B cell (primary cell): Measurements from ENCODE around the gene ZNF608. TPM values are rescaled to one million over a fixed set of nuclear protein-coding genes. Genes with fewer than 3 reads are reported as not detected.
A peak's percentile ranks its signal among the peaks of the same experiment; 100 is the strongest.

Experiments used
- ATAC-seq: fragments of 200-7000 bp; cut with Tn5 transposase; one replicate; pipeline ENCODE4 v1.10.0; 2021; ENCODE audit warnings: low read depth, mild to moderate bottlenecking, moderate number of reproducible peaks, moderate library complexity
- CTCF ChIA-PET: fragments of 350-600 bp; sonication (Branson Sonifier 250); formaldehyde crosslinking; loops from one replicate; lab custom pipeline; 2021; ENCODE audit warnings: antibody characterized with exemption, inconsistent platforms; lab: Charles Lee
- POLR2A ChIA-PET: fragments of 350-600 bp; sonication (Branson Sonifier 250); formaldehyde crosslinking; loops from one replicate; lab custom pipeline; 2021; ENCODE audit warnings: antibody characterized with exemption; lab: Charles Lee
- DNase-seq: peaks from one replicate; pipeline ENCODE4 v3.0.0; 2013
- H2AFZ ChIP-seq: 2 replicates; pipeline ENCODE4 v1.6.1; 2012; ENCODE audit warnings: mild to moderate bottlenecking, low read depth, low read length; ENCODE audit not compliant: insufficient read depth, poor library complexity, severe bottlenecking
- H3K27ac ChIP-seq, 2 donors: 1 replicate in 1 of 2; 2 replicates in 1 of 2; pipeline ENCODE4 v1.5.1; 2012 to 2013; ENCODE audit warnings: low read length in 2 of 2, mild to moderate bottlenecking in 2 of 2, moderate library complexity in 1 of 2
- H3K27me3 ChIP-seq, 4 experiments: fragments of 200-600 bp in 1 of 4; sonication (generic) in 1 of 4; replicated peaks in 1 of 4; 1 replicate in 2 of 4; 2 replicates in 2 of 4; pipeline versions ENCODE4 v1.6.1 to v1.7.0; 2013 to 2016; ENCODE audit warnings: low read length in 3 of 4, mild to moderate bottlenecking in 2 of 4, mixed read lengths in 1 of 4, moderate library complexity in 1 of 4; ENCODE audit not compliant: insufficient read depth in 4 of 4, control insufficient read depth in 3 of 4; ENCODE audit errors: control extremely low read depth in 1 of 4
- H3K36me3 ChIP-seq, 2 experiments: replicated peaks in 1 of 2; 1 replicate in 1 of 2; 2 replicates in 1 of 2; pipeline versions ENCODE4 v1.6.1 to v1.7.1; 2013; ENCODE audit warnings: low read length in 1 of 2; ENCODE audit not compliant: insufficient read depth in 2 of 2, control insufficient read depth in 1 of 2; ENCODE audit errors: control extremely low read depth in 1 of 2, extremely low read depth in 1 of 2
- H3K4me1 ChIP-seq, 2 donors: fragments of 200-600 bp in 1 of 2; sonication (generic) in 1 of 2; 1 replicate in 1 of 2; 2 replicates in 1 of 2; pipeline versions ENCODE4 v1.5.1 to v1.6.1; 2013 to 2017; ENCODE audit warnings: low read length in 2 of 2; ENCODE audit not compliant: control insufficient read depth in 2 of 2, insufficient read depth in 2 of 2
- H3K4me2 ChIP-seq: replicated peaks from 2 replicates; pipeline ENCODE3; 2012; ENCODE audit warnings: mild to moderate bottlenecking, low read depth, low read length; ENCODE audit not compliant: poor library complexity, severe bottlenecking
- H3K4me3 ChIP-seq, 5 experiments: fragments of 200-600 bp in 1 of 5; sonication (generic) in 1 of 5; 1 replicate in 3 of 5; 2 replicates in 2 of 5; pipeline versions ENCODE4 v1.5.1 to v1.7.0; 2011 to 2016; ENCODE audit warnings: low read length in 4 of 5, mild to moderate bottlenecking in 4 of 5, low read depth in 2 of 5, control low read depth in 1 of 5, moderate library complexity in 1 of 5; ENCODE audit not compliant: insufficient read depth in 1 of 5; ENCODE audit errors: control extremely low read depth in 1 of 5, extremely low read depth in 1 of 5
- H3K79me2 ChIP-seq: fragments of 200-600 bp; sonication (generic); one replicate; pipeline ENCODE4 v1.6.0; 2016; ENCODE audit warnings: low read length; ENCODE audit not compliant: control insufficient read depth, insufficient read depth
- H3K9ac ChIP-seq: fragments of 200-600 bp; sonication (generic); 2 replicates; pipeline ENCODE4 v1.6.1; 2017; ENCODE audit warnings: mild to moderate bottlenecking, low read length, moderate library complexity
- H3K9me3 ChIP-seq, 3 donors: one replicate each; pipeline versions ENCODE4 v1.6.1 to v1.7.1; 2013; ENCODE audit warnings: low read length in 2 of 3; ENCODE audit not compliant: control insufficient read depth in 2 of 3, insufficient read depth in 1 of 3; ENCODE audit errors: control extremely low read depth in 1 of 3
- H4K20me1 ChIP-seq: 2 replicates; pipeline ENCODE4 v1.6.0; 2012; ENCODE audit warnings: mild to moderate bottlenecking, low read length; ENCODE audit not compliant: insufficient read depth, control insufficient read depth, poor library complexity, severe bottlenecking
- H3K27ac Mint-ChIP-seq: one replicate; pipeline ENCODE4 v1.8.0; 2021; ENCODE audit warnings: mixed read lengths
- H3K27me3 Mint-ChIP-seq: one replicate; pipeline ENCODE4 v1.8.0; 2021; ENCODE audit warnings: mixed read lengths
- H3K4me1 Mint-ChIP-seq: one replicate; pipeline ENCODE4 v1.8.0; 2021; ENCODE audit warnings: mixed read lengths
- H3K4me3 Mint-ChIP-seq: one replicate; pipeline ENCODE4 v1.8.0; 2021; ENCODE audit warnings: mixed read lengths
- H3K9me3 Mint-ChIP-seq: one replicate; pipeline ENCODE4 v1.8.0; 2022; ENCODE audit warnings: mixed read lengths; ENCODE audit not compliant: insufficient read depth
- EZH2 ChIP-seq: IDR thresholded peaks from 2 replicates; pipeline ENCODE4 v1.6.1; 2012; ENCODE audit warnings: borderline replicate concordance, low read depth, mild to moderate bottlenecking, moderate library complexity, low read length; ENCODE audit not compliant: insufficient read depth, poor library complexity, severe bottlenecking
- WGBS: methylation state at CpG from one replicate; pipeline ENCODE4 v1.1.5; 2013; ENCODE audit warnings: missing lambda C conversion rate; ENCODE audit not compliant: insufficient coverage; 5-methylcytosine and 5-hydroxymethylcytosine counted together
- intact Hi-C: fragments of 100-400 bp; cut with micrococcal nuclease; formaldehyde crosslinking; loops from one replicate; pipeline ENCODE4 v1.10.0; 2022
- polyA plus RNA-seq: library from polyadenylated mRNA; depleted of rRNA; stranded (reverse); fragments of >200 nt; gene quantifications from 2 replicates; pipeline ENCODE4 v1.2.3, GENCODE V29; 2012
- total RNA-seq, 2 donors: library from RNA; stranded (reverse); fragments of 120-200 nt in 1 of 2; gene quantifications; 1 replicate in 1 of 2; 2 replicates in 1 of 2; pipeline versions ENCODE4 v1.2.3 to v1.2.4, GENCODE V29; 2013 to 2022
- TF ChIP-seq, protein P1 (sequence below): fragments of 200-600 bp; IDR thresholded peaks from one replicate; pipeline ENCODE4 v1.8.0; 2022; ENCODE audit warnings: antibody characterized with exemption, mild to moderate bottlenecking

The ZNF608 gene
- total and polyA plus RNA-seq, 2 donors (not counting 1 experiment from before 2014, with no cell fraction given), result 8.5 to 17.4 TPM

DNA sequence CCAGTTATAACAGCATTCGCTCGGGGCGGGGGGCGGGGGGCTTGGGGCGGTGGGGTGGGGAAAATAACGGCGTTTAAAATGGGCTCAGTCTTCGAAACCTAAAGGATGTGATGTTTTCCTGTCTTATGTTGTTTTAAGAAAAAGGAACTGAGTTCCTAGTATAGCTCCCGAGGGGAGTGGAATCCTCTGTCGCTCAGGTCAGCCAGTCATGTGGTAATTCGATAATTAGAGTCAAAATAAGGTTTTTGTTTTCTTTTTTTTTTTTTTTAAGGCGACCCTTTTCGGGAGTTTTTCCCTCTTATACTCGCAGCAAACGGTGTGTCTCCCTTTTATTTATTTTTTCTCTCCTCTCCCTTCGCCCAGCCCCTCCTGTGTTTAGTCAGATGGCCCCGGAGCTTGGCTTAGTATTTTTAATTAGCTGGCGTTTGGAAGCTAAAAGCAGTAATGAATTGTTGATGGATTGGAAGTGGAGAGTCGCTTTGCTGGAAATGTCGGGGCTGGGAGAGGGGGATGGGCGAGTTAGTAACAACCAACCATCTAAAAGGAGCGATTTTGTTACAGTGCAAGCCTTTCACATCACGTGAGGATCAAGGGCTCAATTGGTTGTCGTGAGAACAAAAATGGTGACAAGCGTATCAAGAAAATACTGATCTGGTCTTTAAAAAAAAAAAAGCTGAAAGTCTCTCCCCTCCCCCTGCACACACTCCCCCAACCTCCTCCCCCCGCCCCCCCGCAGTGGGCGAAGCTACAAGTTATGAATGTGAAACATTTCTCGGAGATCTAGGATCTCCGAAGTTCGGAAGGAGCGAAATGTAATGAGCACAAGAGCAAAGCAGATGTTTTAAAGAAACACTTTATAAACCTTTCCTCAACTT, 714 bp upstream of the ZNF608 start:
- H3K27me3 Mint-ChIP-seq, result no peaks in the 10 kb centered on the region
- peak overlapping the region; percentile 58 to 89 (median 72) for H3K4me3 ChIP-seq
- peaks cover 43 to 56% of the 10 kb centered on the region in 2 donors for H3K4me1 ChIP-seq
- H3K9me3 Mint-ChIP-seq, result no peaks in the 10 kb centered on the region
- peak overlapping the region; percentile 70 for H3K9ac ChIP-seq
- 0% methylated on average over 3 of the region's 32 CpGs for WGBS
- peak; percentile 18 for ATAC-seq
- H2AFZ ChIP-seq, result peak overlapping the region; percentile 71
- H3K27ac ChIP-seq, result peak overlapping the region; percentile 90 to 93
- DNase-seq, result peak; percentile 90
- H3K4me3 Mint-ChIP-seq, result no peak overlapping the region
- ChIA-PET CTCF (interaction anchor here (1.1 to 3.6 kb wide), 11 partner anchors 9 to 258 kb away, joined by 3 to 30 read pairs (median 6); no protein-coding TSS in a partner anchor), POLR2A (interaction anchor here (0.6 to 1.9 kb wide), 12 partner anchors 17 to 155 kb away, joined by 3 to 12 read pairs (median 4); no protein-coding TSS in a partner anchor)
- peak overlapping the region; percentile 83 for H3K4me2 ChIP-seq
- TF ChIP-seq, protein P1, sequence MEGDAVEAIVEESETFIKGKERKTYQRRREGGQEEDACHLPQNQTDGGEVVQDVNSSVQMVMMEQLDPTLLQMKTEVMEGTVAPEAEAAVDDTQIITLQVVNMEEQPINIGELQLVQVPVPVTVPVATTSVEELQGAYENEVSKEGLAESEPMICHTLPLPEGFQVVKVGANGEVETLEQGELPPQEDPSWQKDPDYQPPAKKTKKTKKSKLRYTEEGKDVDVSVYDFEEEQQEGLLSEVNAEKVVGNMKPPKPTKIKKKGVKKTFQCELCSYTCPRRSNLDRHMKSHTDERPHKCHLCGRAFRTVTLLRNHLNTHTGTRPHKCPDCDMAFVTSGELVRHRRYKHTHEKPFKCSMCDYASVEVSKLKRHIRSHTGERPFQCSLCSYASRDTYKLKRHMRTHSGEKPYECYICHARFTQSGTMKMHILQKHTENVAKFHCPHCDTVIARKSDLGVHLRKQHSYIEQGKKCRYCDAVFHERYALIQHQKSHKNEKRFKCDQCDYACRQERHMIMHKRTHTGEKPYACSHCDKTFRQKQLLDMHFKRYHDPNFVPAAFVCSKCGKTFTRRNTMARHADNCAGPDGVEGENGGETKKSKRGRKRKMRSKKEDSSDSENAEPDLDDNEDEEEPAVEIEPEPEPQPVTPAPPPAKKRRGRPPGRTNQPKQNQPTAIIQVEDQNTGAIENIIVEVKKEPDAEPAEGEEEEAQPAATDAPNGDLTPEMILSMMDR, result no peak
- no peak for TF ChIP-seq EZH2
- H3K27me3 ChIP-seq, result peaks cover 0 to 18% (median 0%) of the 10 kb centered on the region in 4 experiments
- peak overlapping the region; percentile 99 for H3K27ac Mint-ChIP-seq
- peaks cover 20% of the 10 kb centered on the region for H3K4me1 Mint-ChIP-seq
- peaks cover 33% of the 10 kb centered on the region for H3K79me2 ChIP-seq
- no peaks in the 10 kb centered on the region for H3K36me3 ChIP-seq
- H4K20me1 ChIP-seq, result no peaks in the 10 kb centered on the region
- H3K9me3 ChIP-seq, result no peaks in the 10 kb centered on the region
- intact Hi-C loops, result loop anchor here (5.0 to 10.0 kb wide), 2 partner anchors 292 to 690 kb away; no protein-coding TSS in a partner anchor
